Loucy (cell line): ENCODE measurements around the gene TMEM45A.

Source experiments
- CTCF ChIP-seq: fragments of 200-600 bp; sonication (generic); conservative IDR thresholded peaks from 2 replicates; pipeline ENCODE4 v1.5.1; 2014; ENCODE audit warnings: mild to moderate bottlenecking, antibody characterized with exemption, low read length
- EZH2phosphoT487 ChIP-seq: fragments of 200-600 bp; IDR thresholded peaks from 2 replicates; pipeline ENCODE4 v1.6.1; 2018; ENCODE audit warnings: antibody characterized with exemption, mild to moderate bottlenecking, moderate library complexity, borderline replicate concordance

- TF ChIP-seq CTCF = no peak
- TF ChIP-seq EZH2phosphoT487 = no peak
These were observed 61.4 kb downstream of the TMEM45A start for GRCh38 chr3:100553618-100554372.
